Chondrocyte (in vitro differentiated cells): Measurements from ENCODE around the gene TMEM203. TPM values are rescaled to one million over a fixed set of nuclear protein-coding genes. Genes with fewer than 3 reads are reported as not detected.
A peak's percentile ranks its signal among the peaks of the same experiment; 100 is the strongest.

Source experiments
- DNase-seq: peaks from one replicate; pipeline ENCODE4 v3.0.0; 2021; ENCODE audit warnings: mixed read lengths, low spot score
- H3K27ac Mint-ChIP-seq: one replicate; pipeline ENCODE4 v1.8.0; 2021; ENCODE audit warnings: mild to moderate bottlenecking, moderate library complexity, mixed read lengths; ENCODE audit not compliant: unreplicated experiment
- H3K27me3 Mint-ChIP-seq: 2 replicates; pipeline ENCODE4 v1.8.0; 2021; ENCODE audit warnings: low read depth, mixed read lengths
- H3K36me3 Mint-ChIP-seq: 2 replicates; pipeline ENCODE4 v1.8.0; 2021; ENCODE audit warnings: low read depth, mixed read lengths
- H3K4me1 Mint-ChIP-seq: 2 replicates; pipeline ENCODE4 v1.8.0; 2021; ENCODE audit warnings: low read depth, mild to moderate bottlenecking, mixed read lengths
- H3K4me3 Mint-ChIP-seq: one replicate; pipeline ENCODE4 v1.8.0; 2021; ENCODE audit warnings: mild to moderate bottlenecking, moderate library complexity, mixed read lengths; ENCODE audit not compliant: unreplicated experiment
- H3K9me3 Mint-ChIP-seq: 2 replicates; pipeline ENCODE4 v1.8.0; 2021; ENCODE audit warnings: low read depth, mixed read lengths
- total RNA-seq: library from RNA; stranded (reverse); gene quantifications from 3 replicates; pipeline ENCODE4 v1.2.1, GENCODE V29; 2021
- TF ChIP-seq, protein P1 (sequence below): fragments of 200-600 bp; sonication (generic); IDR thresholded peaks from 2 replicates; pipeline ENCODE4 v1.5.0; 2021; ENCODE audit warnings: antibody characterized with exemption, mild to moderate bottlenecking, moderate library complexity

Gene TMEM203
- total RNA-seq, 1 donor from 2014 or later: 34.9 TPM

DNA sequence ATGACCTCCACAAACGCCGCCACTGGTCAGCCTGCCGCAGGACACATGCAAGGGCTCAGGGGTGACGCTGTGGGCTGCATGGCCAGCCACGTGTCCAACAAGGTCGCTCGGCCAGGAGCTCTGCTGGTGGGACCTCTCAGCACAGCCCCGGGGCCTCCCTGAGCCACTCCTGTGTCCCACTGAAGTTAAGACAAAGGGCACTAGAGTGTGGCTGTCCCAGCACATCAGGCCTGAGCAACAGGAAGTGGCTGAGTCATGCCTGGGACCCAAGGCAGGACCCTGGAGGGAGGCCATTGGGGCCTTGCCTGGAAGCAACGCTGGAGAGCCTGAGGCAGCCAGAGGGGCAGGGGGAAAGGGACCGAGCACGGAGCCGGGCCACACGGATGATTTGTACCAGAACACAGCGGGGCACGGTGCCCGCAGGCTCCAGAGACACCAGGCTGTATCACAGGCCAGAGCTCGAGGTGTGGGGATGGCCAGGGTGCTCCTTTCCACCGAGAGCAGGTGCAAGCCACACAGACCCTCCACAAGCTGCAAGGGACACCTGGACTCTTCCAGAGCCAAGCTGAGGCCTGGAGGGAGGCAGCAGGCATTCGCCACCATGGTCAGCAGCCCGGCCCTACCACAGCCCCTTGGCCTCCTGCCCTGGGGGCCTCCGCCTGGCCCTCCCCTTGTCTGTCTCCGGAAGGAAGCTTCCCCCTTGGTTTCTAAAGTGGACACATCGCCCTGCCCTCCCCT lies 27.1 kb downstream of the TMEM203 start:
- Mint-ChIP-seq H3K4me1 (no peaks in the 10 kb centered on the region), H3K9me3 (no peaks in the 10 kb centered on the region), H3K4me3 (no peak overlapping the region), H3K27ac (no peak overlapping the region), H3K27me3 (no peaks in the 10 kb centered on the region), H3K36me3 (peaks cover 14% of the 10 kb centered on the region)
- DNase-seq: no peak
- TF ChIP-seq, protein P1, sequence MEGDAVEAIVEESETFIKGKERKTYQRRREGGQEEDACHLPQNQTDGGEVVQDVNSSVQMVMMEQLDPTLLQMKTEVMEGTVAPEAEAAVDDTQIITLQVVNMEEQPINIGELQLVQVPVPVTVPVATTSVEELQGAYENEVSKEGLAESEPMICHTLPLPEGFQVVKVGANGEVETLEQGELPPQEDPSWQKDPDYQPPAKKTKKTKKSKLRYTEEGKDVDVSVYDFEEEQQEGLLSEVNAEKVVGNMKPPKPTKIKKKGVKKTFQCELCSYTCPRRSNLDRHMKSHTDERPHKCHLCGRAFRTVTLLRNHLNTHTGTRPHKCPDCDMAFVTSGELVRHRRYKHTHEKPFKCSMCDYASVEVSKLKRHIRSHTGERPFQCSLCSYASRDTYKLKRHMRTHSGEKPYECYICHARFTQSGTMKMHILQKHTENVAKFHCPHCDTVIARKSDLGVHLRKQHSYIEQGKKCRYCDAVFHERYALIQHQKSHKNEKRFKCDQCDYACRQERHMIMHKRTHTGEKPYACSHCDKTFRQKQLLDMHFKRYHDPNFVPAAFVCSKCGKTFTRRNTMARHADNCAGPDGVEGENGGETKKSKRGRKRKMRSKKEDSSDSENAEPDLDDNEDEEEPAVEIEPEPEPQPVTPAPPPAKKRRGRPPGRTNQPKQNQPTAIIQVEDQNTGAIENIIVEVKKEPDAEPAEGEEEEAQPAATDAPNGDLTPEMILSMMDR: no peak

DNA sequence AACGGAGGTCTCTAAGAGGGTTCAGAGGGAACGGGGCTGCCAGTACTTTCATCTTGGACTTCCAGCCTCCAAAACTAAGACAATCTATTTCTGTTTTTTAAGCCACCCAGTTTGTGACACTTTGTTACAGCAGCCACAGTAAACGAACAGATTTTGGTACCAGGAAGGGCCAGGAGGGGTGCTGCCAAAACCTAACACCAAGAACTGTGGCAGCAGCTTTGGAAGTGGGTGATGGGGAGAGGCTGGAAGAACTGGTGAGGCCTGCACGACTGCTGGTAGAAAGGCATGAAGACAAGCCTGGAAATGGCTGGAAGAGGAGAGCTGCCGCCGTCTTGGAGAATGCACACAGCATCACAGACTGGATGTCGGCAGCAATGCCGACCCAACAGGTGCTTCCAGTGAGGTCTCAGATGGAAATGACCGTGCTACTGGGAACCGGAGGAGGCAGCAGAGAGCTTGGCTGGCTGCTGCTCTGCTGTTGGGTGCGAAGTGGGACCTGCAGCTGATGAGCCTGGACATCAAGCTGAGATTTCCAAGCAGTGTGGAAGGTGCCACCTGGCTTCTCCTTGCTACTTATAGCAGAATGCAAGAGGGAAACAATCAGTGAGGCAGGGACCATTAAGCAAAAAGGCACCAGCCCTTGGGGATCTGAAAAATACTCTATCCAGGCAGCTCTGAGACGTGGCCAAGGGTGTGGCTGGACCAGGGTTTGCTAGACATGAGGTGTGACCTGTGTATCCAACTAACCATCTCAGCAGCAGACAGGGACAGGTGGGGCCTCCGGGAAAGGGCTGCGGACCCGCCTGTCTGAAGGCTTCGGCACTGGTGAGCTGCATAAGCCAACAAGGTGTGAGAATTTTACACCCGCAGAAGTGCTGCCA lies 28.9 kb downstream of the TMEM203 start:
- no peaks in the 10 kb centered on the region for H3K4me1 Mint-ChIP-seq
- no peaks in the 10 kb centered on the region for H3K9me3 Mint-ChIP-seq
- H3K4me3 Mint-ChIP-seq: no peak overlapping the region
- H3K27me3 Mint-ChIP-seq: no peaks in the 10 kb centered on the region
- TF ChIP-seq, protein P1: peak; percentile 72
- no peak for DNase-seq
- peaks cover 11% of the 10 kb centered on the region for H3K36me3 Mint-ChIP-seq
- no peak overlapping the region for H3K27ac Mint-ChIP-seq

DNA sequence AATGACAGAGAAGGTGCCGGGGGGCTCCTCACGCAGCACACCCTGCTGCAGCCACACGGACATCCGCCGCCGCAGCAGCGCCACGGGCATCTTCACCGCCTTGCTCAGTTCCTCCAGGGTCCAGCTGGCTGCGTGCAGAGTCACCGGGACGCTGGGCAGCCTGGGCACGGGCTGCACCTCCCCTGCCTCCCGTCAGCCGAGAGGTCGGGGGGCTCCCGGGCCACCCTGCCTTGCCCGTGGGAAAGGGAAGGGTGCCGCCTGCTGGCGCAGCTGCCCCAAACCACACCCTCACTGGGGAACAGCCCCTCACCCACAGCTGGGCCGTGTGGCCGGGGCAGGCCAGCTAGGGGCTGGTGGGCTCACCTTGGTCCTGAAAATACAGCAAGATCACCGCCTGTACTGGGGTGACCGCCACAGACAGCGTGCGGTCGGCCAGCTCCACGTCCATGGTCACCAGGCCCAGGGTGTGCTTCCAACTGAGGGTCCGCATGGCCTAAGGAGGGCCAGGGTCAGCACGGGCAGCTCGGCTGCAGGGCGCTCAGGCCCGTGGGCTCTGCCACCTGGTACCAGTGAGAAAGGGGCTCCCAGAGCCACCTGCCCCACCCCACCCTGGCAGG lies 30.0 kb downstream of the TMEM203 start:
- H3K27ac Mint-ChIP-seq: no peak overlapping the region
- no peaks in the 10 kb centered on the region for H3K9me3 Mint-ChIP-seq
- peaks cover 2% of the 10 kb centered on the region for H3K27me3 Mint-ChIP-seq
- no peak overlapping the region for H3K4me3 Mint-ChIP-seq
- H3K4me1 Mint-ChIP-seq: no peaks in the 10 kb centered on the region
- DNase-seq: no peak
- peaks cover 11% of the 10 kb centered on the region for H3K36me3 Mint-ChIP-seq
- TF ChIP-seq, protein P1: no peak

DNA sequence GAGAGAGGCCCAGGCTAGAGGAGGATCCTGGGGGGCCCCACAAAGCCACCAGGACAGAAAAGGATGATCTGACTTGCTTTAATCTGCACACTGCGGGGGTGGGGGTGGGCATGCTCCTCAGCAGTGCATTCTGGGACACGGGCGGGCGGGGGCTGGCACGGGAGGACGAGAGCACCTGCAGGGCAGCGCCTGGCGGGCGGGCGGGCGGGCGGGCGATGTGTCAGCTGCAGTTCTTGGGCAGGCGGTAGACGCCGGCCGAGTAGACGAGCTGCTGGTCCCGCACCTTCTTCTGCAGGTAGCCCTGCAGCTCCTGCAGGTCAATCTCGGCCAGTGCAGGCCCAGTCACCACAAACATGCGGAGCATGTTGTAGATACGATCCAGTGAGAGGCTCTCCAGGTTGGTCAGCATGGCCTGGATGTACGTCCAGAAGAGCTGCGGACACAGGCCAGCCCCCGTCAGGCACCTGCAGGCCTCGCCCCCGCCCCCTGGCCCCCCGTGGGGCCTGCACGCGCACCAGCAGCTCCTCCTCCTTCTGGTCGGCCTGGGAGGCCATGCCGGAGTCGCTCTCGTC lies 30.6 kb downstream of the TMEM203 start:
- peaks cover 4% of the 10 kb centered on the region for H3K27me3 Mint-ChIP-seq

More for the DNA sequence above, 30.6 kb downstream of the TMEM203 start:
- DNase-seq: no peak
- H3K36me3 Mint-ChIP-seq: peaks cover 8% of the 10 kb centered on the region
- no peak overlapping the region for H3K4me3 Mint-ChIP-seq
- TF ChIP-seq, protein P1: no peak
- no peaks in the 10 kb centered on the region for H3K9me3 Mint-ChIP-seq
- H3K27ac Mint-ChIP-seq: no peak overlapping the region
- H3K4me1 Mint-ChIP-seq: no peaks in the 10 kb centered on the region
